Measurements from ENCODE around the gene MBOAT1.
"Not testable (repeated sequence)": the region's sequence is repeated elsewhere in the genome, so short reads cannot be mapped to it uniquely, and the experiment has no call there.

MBOAT1 gene, protein sequence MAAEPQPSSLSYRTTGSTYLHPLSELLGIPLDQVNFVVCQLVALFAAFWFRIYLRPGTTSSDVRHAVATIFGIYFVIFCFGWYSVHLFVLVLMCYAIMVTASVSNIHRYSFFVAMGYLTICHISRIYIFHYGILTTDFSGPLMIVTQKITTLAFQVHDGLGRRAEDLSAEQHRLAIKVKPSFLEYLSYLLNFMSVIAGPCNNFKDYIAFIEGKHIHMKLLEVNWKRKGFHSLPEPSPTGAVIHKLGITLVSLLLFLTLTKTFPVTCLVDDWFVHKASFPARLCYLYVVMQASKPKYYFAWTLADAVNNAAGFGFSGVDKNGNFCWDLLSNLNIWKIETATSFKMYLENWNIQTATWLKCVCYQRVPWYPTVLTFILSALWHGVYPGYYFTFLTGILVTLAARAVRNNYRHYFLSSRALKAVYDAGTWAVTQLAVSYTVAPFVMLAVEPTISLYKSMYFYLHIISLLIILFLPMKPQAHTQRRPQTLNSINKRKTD

DNA sequence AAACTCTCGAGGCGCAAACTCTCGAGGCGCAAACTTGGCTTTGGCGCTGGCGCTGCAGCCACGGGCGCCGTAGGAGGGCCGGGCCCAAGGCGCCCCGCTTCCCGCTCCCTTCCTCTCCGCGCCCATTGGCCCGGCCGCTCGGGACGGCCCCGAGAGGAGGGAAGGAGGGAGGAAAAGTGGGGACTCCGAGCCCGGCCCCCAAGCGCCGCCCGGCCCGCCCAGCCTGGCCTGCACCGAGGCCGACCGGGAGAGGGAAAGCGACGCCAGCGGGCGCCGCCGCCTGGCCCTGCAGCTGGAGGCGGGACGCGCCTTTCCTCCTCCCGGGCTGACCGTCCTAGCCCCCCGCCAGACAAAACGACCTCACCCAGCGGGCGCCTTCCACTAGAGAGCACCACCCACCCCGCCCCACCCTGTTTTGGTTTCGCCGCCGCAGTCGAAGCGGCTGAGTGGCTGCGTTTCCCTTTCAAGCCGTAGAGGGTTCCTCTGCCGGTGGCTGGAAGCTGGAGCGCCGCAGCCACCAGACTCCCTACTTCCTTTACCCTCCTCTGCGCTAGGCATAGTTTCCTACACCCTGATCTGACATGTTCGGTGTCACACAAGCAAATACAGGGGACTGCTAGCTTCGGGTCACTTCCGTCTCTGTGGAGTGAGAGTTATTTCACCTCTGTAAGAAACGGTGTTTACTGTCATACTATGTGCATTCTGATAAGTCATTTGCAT, at the start of gene MBOAT1:
MBOAT1 (minus strand) TSS at position 78 of the 720 bp plus-strand sequence. CDS start 235 bp downstream, outside the sequence.
- peak; percentile 33 for DNase-seq

DNA sequence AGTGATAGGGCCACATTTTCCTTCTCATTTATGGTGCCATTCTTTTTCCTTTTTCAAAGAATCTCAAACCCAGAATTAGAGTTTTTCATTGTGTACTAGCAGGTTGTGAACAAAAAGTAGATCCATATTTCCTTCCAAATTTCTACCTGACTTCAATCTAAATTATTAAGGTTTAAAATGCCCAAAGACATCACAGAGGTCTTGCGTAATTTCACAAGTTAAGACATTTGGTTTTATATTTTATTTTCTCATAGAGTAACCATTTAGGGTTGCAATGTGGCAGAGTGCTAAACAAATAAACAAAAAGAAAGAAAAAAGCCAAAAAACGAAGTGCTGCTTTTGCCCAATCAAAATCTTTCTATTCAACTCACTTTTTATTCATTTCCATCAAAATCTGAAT, 49.4 kb upstream of the MBOAT1 start:
- DNase-seq: no peak

DNA sequence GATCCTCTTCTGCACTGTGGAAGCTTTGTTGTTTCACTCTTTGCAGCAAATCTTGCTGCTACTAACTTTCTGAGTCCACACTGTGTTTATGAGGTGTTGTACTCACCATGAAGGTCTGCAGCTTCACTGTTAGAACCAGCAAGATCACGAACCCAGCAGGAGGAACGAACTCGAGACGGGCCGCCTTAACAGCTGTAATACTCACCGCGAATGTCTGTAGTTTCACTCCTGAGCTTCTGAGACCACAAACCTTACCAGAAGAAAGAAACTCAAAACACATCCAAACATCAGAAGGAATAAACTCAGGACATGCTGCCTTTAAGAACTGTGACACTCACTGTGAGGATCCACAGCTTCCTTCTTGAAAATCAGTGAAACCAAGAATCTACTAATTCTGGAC, 48.1 kb upstream of the MBOAT1 start:
- no peak for DNase-seq

DNA sequence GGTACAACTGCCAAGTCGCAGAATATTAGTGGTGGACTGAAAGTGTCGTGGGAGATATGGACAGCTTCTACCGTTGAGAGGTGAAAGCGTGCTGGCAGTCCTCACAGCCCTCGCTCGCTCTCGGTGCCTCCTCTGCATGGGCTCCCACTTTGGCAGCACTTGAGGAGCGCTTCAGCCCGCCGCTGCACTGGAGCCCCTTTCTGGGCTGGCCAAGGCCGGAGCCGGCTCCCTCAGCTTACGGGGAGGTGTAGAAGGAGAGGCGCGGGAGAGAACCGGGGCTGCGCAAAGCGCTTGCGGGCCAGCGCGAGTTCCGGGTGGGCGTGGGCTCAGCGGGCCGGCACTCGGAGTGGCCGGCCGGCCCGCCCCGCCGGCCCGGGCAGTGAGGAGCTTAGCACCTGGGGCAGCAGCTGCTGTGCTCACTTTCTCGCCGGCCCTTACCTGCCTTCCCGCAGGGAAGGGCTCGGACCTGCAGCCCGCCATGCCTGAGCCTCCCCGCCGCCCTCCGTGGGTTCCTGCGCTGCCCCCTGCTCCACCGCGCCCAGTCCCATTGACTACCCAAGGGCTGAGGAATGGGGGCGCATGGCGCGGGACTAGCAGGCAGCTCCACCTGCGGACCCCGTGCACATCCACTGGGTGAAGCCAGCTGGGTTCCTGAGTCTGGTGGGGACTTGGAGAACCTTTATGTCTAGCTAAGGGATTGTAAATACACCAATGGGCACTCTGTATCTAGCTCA, 47.2 kb upstream of the MBOAT1 start:
- DNase-seq: no peak

DNA sequence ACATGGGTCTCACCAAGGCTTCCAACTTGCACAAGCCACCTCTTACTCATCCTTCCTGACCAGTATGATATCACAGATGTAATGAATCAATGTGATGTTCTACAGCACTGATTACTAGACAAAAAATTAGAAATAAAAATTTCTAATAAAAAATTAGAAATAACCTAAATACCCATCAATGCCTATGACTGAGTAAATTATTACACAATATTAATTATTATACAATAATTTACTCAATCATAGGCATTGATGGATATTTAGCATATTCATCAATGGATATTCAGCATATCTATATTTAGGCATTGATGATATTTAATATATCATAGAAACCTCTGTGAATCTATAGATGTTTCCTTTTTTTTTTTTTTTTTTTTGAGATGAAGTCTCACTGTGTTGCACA, 43.2 kb upstream of the MBOAT1 start:
- no peak for DNase-seq

DNA sequence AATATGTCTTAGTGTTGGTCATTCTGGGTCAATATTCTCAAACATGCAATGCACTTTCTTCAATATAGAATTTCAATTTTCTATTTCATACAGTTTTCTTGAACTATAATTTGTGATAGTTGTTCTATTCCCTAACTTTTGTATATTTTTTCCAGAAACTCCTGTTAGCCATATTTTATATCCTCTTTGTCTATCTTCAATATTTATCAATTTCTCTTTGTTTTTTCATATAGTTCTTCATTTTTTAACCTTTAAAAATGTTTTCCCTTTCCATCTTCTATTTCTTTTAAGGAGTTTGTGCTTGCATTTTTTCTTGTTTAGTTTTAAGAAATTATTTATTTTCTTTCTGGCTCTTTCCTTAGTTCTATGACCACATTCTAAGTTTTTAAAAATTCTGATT, 42.0 kb upstream of the MBOAT1 start:
- DNase-seq: no peak

DNA sequence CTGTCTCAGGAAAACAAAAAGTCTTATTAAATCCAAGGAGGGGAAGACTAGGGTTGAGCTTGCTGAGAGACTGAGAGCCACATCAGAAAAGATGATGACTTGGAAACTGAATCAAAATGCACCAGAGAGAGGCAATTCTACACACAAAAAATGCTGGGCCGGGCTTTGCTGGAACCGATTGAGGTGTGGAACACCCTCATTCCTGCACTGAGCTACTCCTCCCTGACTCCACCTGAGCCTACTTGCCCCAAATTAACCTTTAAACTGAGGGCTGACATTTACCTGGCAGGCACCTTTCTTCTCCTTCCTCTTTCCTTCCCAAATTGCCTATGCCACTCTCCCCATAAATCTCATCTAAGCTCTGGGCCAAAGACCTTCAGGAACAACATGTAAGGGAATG, 40.8 kb upstream of the MBOAT1 start:
- no peak for DNase-seq

DNA sequence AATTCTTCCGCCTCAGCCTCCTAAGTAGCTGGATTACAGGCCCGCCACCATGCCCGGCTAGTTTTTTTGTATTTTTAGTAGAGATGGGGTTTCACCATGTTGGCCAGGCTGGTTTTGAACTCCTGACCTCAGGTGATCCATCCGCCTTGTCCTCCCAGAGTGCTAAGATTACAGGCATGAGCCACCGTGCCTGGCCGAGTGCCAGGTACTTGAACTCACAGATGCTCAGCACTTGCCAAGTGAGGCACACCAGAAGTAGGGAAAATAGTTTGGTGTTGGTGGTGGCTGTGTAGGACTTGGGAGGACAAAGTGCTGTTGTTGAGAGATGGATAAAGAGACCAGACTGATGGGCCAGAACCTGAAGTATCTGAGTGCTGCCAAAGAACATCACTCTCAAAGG, 40.0 kb upstream of the MBOAT1 start:
- DNase-seq: no peak

DNA sequence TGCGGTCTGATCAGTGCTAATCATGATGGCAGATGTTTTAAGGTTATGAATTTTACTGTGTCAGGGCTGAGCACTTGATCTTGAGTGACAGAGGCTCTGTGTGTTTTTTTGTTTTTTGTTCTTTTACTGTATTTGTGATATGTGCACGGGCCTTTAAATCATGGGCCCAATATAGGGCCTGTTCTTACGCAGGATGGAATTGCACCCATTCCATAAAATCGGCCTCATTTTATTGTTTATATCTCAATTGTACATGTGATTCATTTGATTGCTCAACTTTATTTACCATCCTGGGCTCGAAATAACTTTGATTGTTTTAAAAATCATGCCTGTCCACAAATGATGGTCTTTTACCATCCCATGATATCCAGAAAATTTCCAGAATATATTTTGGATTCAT, 39.3 kb upstream of the MBOAT1 start:
- DNase-seq: no peak

DNA sequence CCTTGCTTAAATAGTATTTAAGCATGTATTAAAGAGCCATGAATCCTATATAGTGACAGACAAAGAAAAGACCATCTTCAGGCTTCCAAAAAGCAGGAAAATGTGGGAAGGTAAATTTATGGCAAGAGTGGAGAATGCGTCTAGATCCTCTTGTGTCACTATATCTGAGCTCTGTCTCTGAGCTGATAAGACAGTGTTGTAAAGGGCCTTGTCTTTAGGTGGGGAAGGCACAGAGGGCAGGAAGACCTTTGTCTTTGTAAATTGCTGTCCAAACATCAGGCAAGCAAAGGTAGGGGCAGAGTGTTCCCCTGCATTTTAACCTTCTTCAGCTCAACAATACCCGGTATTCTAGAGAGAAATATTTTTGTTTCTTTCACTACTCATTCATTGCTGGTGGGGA, 33.9 kb upstream of the MBOAT1 start:
- no peak for DNase-seq

DNA sequence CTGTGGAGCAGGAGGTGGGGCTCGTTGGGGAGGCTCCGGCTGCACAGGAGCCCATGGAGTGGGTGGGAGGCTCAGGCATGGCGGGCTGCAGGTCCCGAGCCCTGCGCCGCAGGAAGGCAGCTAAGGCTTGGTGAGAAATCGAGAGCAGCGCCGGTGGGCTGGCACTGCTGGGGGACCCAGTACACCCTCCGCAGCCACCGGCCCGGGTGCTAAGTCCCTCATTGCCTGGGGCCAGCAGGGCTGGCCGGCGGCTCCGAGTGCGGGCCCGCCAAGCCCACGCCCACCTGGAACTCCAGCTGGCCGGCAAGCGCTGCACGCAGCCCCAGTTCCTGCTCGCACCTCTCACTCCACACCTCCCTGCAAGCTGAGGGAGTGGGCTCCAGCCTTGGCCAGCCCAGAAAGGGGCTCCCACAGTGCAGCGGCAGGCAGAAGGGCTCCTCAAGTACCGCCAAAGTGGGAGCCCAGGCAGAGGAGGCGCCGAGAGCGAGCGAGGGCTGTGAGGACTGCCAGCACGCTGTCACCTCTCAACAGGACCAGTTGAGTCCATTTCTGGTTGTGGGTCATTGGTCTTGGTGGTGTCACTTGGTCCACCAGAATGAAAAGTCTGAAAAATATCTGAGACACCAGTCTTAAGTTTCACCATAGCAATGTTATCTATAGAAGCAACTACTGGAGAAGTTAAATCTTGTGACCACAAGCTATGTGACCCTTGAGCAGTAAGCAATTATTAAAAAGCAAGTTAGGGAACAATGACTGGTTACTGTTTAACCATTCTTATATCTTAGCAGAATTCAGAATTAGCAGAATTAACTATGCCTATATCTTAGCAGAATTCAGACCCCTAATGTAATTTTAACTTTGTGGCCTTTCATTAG, 32.8 kb upstream of the MBOAT1 start:
- not testable (repeated sequence) for DNase-seq

DNA sequence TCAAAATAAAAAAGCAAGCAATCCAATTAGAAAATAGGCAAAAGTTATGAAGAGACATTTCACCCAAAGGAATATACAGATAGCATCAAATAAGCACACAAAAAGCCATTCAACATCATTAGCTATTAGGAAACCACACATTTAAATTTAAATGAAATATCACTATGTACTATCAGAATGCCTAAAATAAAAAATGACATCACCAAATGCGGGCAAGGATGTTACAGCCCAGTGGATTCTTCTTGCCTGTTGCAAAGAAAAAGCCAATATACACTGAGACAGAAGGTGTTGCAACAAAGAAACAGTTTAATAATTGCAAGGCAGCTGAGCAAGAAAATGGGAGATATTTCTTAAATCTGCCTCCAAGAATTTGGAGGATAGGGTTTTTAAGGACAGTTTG, 31.0 kb upstream of the MBOAT1 start:
- no peak for DNase-seq

DNA sequence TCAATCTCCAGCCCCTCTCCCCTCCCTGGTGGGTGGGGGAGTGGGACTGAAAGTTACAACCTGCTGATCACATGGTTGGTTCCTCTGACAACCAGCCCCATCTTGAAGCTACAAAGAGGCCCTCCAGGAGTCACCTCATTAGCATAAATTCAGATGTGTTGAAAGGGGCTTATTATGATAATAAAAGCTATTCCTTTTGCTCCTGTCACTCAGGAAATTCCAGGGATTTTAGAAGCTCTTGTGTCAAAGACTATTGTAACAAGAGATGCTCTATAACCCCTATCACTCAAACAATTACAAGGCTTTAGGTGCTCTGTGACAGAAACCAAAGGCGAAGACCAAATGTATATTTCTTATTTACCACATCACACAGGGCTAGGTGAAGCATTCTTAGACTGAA, 30.1 kb upstream of the MBOAT1 start:
- DNase-seq: no peak

DNA sequence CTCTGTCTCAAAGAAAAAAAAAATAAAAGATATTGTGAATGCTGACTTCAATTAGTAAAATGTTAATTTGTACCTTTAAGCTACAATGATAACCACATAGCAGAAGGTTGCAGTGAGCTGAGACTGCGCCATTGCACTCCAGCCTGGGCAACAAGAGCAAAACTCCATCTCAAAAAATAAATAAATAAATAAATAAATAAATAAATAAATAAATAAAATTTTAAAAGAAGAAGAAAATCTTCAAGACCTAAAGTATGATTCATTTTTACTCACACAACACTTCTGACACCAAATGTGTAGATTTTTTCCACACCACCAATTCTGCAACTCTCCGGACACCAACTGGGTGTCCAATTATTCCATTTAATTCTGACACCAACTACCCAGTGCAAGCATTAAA, 28.8 kb upstream of the MBOAT1 start:
- no peak for DNase-seq

DNA sequence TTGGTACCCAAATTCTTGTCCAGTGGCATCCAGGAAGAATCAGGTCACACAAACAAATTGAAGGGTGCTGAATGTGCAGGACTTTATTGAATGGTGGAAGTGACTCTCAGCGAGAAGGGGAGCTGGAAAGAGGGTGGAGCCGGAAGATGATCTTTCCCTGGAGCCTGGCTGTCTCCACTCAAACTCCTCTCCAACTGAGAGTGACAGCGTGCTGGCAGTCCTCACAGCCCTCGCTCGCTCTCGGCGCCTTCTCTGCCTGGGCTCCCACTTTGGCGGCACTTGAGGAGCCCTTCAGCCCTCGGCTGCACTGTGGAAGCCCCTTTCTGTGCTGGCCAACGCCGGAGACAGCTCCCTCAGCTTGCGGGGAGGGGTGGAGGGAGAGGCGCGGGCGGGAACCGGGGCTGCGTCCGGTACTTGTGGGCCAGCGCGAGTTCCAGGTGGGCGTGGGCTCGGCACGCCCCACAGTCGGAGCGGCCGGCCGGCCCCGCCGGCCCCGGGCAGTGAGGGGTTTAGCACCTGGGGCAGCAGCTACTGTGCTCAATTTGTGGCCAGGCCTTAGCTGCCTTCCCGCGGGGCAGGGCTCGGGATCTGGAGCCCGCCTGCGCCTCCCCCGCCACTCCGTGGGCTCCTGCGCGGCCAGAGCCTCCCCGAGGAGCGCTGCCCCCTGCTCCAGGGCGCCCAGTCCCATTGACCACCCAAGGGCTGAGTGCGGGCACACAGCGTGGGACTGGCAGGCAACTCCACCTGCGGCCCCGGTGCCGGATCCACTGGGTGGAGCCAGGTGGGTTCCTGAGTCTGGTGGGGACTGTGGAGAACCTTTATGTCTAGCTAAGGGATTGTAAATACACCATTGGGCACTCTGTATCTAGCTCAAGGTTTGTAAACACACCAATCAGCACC, 26.7 kb upstream of the MBOAT1 start:
- no peak for DNase-seq

DNA sequence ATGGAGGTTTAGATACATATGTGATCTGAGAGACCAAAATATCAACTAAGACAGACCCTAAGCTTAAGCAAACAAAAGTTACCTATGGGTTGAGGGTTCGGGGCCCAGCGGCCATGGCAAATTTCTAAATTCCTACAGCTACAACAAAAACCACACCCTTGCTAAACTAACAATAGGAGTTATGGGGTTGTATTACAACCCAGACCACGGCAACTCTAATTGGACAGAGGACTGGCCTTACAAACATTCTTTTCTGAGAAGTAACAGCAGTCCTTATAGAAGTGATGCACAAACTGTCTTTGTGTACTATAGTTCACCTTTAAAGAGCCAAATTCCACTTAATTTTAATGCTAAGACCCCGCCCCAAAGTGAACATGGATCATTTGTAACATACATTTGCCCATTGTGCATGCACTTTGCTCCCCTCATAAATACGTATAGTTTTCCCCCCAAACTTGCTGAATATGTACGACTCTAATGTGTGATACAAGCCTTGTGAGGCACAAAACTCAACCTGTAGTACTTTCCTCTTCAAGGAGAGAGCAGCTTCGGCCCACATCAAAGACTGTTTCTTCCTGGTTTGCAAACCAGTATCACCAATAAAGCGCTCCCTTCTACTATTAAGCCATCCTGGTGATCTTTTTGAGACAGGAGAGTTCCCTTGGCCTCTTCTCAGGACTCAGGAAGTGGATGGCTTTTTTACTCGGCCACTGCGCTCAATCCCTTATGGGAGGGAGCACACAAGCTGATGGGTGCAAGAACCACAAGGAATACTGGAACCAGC, 25.6 kb upstream of the MBOAT1 start:
- no peak for DNase-seq

DNA sequence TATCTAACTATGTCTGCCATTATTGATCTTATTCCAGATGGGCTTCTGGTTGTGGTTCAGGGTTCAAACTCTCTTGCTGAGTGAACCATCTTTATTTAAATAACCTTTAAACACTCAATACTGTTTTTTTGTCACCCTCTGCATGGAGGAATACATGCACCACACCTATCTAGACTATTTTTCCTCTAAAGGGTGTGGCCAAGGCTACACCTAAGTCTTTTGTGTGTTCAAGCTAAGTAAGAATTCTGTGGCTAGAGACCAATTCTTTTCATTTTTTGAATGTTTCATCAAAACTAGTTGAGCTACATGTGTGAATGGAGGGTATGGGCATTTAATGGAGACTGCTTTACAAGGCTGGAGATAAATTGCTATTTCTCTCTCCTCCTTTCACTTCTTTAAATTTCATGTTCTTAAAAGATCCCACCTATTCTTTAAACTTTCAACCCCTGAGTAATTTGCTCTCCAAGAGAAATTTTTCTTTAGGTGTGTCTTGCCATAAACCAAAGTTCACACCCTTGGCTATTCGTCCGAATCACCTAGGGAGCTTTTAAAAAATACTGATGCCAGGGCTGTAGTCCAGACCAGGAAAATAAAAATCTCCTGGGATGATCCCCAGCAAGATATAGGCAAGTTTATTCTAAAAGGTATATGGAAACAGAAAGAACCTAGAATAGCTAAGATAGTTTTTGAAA, 24.8 kb upstream of the MBOAT1 start:
- no peak for DNase-seq

DNA sequence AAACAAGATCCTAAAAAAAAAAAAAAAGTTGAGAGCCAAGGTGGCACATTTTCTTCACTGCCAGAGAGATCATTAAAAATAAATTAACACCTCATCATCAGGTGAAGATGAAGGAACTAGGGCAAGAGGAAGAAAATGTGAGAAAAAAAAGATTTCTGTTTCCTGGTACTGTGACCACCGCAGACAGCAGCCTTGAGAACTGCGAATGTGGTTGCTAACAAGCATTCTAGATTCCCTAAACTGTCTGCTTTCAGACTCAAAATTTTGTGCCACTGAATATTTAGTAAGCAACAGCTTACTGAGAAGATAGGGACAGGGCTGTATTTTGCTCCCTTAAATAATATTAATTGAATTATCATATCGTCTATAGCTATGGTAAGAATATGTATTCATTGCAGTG, 24.1 kb upstream of the MBOAT1 start:
- DNase-seq: no peak

DNA sequence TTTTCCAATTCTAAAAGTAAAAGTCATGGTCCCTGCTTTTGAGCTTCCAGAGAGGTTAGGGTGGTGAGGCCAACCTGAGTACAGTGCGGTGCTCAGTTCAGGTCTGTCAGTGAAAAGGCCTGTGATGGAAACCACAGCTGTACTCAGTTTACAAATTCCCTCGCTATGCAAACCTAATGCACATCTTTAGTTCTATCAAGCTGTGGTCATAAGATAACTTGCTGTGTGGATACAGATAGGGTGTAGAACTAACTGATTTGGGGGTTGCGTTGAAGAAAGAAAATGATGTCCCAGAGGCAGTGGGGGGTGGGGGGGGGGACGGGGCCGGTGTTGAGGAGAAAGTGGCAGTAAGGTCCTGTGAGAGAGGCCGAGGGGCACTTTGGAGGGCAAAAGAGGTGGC, 22.8 kb upstream of the MBOAT1 start:
- no peak for DNase-seq

DNA sequence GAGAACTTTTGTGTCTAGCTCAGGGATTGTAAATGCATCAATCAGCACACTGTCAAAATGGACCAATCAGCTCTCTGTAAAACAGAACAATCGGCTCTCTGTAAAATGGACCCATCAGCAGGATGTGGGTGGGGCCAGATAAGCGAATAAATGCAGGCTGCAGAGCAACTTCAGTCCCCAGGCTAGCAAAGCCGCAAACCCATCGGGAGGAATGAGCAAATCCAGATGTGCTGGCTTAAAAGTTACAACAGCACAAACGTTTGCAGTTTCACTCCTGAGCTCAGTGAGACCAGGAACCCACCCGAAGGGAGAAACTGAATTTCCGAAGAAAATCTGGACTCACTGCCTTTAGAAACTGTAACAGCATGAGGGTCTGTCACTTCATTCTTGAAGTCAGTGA, 21.9 kb upstream of the MBOAT1 start:
- DNase-seq: no peak

Measured in activated gamma-delta T cell treated with Interleukin-2 at 50 U/mL for 16 hours (primary cell).